H4 (cell line): ENCODE measurements around the gene IFNLR1. TPM values are rescaled to one million over a fixed set of nuclear protein-coding genes. Genes with fewer than 3 reads are reported as not detected.

Experiments
- DNase-seq: peaks from one replicate; pipeline ENCODE4 v3.0.0-alpha.2; 2015; ENCODE audit warnings: low spot score
- total RNA-seq: library from RNA; depleted of rRNA; stranded (reverse); fragments of >200 nt; shearing (Covaris generic); gene quantifications from 2 replicates; pipeline ENCODE4 v1.2.3, GENCODE V29; 2014

IFNLR1 gene
- total RNA-seq, 1 experiment from 2014 or later: 0.21 TPM

DNA sequence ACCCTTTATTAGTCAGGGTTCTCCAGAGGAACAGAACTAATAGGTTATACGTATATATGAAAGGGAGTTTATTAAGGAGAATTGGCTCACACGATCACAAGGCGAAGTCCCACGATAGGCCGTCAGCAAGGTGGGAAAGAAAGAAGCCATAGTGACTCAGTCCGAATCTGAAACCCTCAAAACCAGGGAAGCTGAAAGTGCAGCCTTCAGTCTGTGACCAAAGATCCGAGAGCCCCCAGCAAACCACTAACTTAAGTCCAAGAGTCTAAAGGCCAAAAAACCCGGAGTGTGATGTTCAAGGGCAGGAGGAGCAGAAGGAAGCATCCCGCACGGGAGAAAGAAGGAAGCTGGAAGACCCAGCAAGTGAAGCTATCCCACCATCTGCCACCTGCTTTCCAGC, 9.9 kb downstream of the IFNLR1 start:
- DNase-seq: no peak

DNA sequence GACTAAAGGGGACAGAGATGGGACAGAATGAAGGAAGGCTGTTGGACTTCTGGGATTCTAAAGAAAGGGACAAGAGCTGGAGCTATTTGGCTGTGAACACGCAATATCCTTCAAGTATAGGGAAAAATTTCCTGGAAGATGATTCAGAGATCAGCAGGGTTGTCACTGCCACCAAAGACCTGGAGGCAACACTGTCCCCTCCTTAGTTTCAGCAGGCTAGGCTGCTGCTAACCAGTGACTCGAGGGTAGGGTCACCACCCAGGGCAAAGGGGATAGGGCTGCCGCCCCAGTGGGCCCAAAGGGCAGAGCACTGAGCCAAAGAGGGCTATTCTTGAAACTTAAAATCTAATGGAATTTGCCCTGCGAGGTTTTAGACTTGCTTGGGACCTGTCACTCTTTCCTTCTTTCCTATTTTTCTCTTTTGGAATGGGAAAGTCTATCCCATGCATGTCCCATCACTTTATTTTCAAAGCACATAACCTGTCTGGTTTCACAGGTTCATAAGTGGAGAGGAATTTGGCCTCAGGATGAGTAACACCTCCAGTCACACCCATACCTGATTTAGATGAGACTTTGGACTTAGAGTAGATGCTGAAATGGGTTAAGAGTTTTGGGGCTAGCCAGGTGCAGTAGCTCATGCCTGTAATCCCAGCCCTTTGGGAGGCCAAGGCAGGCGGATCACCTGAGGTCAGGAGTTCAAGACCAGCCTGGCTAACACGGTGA, 11.9 kb downstream of the IFNLR1 start:
- DNase-seq: no peak

DNA sequence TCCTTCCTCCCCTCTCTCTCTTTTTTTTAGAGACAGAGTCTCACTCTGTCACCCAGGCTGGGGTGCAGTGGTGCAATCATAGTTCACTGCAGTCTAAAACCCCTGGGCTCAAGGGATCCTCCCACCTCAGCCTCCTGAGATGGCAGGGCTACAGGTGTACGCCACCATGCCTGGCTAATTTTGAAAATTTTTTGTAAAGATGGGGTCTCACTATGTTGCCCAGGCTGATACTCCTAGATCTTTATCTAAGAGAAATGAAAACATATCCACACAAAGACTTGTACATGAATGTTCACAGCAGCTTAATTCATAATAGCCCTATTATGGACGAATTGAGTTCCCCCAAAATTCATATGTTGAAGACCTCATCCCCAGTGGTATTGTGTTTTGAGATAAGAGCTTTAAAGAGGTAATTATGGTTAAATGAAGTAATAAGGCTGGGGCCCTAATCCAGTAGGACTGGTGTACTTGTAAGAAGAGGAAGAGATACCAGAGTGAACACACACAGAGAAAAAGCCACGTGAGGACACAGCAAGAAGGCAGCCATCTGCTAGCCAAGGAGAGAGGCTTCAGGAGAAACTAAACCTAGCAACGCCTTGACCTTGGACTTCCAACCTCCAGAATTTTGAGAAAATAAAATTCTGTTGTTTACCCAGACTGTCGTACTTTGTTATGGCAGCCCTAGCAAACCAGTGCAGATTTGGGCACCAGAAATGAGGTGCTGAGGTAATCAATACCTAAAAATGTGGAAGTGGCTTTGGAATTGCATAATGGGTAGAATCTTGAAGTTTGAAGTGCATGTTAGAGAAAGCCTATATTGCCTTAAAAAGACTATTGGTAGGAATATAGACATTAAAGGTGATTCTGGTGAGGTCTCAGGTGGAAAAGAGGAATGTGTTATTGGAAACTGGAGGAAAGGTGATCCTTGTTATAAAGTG, 13.2 kb downstream of the IFNLR1 start:
- DNase-seq: no peak

DNA sequence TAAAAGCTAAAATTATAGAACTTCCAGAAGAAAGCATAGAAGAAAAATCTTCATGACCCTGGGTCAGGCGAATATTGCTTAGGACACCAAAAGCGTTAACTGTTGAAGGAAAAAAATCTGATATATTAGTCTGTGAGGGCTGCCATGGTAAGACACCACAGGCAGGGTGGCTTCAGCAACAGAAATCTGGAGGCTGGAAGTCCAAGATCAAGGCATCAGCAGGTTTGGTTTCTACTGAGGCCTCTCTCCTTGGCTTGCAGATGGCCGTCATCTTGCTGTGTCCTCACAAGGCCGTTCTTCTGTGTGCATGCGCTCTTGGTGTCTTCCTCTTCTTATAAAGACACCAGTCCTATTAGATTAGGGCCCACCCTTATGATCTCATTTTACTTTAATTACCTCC, 14.5 kb downstream of the IFNLR1 start:
- no peak for DNase-seq

DNA sequence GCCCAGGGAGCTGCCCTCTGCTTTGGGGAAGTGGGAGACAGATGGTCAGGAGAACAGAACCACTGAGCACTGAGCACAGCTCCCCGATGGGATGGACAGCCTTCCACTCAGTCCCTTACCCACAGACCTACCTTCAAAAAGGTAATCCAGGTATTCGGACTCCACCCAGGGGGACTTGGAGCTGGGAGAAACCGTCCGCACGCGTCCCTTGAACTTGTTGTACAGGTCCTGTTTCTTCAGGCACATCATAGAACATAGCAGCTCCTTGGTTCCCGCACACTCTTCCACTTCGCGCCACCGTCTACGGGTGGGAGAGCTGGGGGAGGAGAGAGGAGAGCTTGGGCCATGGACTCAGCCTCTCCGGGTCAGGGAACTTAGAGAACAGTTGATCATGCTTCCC, 17.8 kb downstream of the IFNLR1 start:
- DNase-seq: no peak

DNA sequence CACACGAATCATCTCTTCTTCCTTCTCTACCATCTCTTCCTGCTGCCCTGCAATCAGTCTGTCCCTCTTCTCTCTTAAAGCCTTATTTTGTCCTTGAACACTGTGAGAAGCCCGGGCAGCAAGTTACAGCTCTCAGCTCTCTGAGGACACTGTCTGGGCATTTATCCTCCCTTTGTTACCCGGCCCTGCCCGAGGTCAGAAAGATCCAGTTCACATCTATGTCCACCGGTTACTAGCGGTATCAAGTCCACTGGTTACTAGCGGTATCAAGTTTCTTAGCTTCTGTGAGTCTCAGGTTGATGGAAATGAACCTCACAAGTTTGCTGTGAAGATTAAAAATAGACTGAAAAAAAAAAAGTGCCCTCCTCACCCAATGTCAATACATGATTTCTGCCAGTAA, 18.8 kb downstream of the IFNLR1 start:
- DNase-seq: no peak

DNA sequence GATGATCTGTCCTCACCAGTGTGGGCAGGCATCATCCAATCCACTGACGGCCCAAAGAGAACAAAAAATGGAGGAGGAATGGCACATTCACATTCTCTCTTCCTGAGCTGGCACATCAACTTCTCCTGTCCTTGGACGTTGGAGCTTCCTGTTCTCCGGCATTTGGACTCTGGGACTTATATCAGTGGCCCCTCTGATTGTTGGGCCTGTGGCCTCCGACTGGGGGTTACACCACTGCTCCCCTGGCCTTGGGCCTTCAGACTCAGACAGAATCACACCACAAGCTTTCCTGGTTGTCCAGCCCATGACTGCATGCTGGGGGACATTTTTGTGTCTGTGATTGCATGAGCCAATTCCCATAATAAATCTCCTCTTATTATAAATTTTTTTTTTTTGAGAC, 20.1 kb downstream of the IFNLR1 start:
- no peak for DNase-seq

DNA sequence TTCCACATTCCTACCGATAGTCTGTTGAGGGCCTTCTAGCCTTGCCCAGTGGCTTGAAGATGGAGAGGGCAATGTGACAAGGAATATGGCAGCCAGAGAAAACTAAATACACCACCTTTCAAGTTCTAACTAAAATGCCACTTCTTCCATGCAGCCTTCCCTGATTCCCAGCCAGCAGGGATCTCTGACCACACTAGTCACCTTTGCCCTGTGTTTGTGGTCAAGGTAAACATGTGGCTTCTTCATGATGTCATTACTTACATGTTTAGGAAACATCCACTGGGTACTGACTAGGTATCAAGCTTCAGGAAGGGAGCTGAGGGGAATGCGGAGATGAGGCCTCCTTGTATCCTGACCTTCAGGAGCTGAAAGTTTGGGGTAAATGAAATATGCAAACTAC, 21.6 kb downstream of the IFNLR1 start:
- no peak for DNase-seq

DNA sequence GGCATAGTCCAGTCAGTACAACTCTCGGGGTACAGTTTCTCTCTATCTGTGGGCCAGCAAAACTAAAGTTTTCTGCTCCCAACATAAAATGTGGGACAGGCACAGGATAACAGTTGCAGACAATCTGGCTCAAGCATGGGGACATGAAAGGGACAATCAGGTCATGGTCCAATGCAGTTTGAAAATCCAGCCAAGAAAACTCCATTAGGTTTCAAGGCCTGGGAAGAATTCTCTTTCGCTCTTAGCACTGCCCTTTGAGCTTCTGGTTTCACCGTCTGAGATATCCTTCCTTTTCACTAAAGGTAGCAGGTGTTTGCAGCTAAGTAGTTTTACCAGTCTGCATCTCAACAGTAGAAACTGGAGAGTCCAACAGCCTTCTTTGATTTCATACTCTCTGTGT, 23.1 kb downstream of the IFNLR1 start:
- no peak for DNase-seq

DNA sequence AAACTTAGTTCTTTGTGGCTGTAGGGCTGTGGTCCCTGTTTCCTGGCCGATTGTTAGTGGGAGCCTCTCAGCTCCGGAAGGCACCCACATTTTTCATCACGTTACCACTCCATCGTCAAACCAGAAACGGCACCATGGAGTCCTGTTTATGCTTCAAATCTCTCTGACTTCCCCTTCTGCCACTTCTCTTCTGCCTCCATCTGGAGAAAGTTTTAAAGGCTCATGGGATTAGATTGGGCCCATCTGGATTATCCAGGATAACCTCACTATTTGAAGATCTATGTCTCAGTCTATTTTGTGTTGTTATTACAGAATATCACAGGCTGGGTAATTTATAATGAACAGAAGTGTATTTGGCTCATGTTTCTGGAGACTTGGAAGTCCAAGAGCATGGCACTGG, 24.9 kb downstream of the IFNLR1 start:
- DNase-seq: no peak

DNA sequence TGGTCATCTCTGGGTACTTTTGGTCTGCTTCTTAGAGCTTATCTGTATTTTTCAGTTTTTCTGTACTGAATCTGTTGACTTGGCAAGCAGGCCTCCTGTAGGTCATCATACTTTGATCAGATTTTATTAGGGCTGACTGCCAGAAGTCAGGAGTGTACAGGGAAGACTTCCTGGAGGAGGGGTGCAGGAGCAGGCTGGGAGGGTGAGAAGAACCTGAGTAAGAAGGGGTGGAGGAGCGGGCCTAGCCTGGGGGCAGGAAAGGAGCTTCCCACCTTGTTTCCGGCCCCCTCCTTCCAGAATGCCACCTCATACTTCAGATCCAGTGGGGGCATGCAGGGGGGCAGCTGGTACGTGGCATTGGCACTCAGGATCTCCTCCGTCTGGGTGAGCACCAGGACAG, 25.8 kb downstream of the IFNLR1 start:
- no peak for DNase-seq

DNA sequence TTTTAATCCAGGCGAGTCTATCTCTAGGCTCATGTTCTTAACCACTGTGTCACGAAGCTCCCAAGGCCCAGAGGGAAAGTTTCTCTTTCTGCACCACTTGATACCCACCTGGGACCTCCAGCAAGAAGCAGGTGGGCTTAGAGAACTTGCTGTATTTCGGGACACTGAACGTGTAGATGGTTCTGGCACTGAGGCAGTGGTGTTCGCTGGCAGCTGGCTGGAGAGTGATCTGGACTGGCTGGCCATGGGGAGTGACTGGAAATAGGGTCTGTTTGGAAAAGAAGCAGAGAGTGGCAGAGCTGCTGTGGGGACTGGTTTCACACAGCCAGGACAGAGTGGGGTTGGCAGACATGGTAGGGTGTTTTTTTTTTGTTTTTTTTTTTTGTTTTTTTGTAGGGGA, 27.7 kb downstream of the IFNLR1 start:
- no peak for DNase-seq

DNA sequence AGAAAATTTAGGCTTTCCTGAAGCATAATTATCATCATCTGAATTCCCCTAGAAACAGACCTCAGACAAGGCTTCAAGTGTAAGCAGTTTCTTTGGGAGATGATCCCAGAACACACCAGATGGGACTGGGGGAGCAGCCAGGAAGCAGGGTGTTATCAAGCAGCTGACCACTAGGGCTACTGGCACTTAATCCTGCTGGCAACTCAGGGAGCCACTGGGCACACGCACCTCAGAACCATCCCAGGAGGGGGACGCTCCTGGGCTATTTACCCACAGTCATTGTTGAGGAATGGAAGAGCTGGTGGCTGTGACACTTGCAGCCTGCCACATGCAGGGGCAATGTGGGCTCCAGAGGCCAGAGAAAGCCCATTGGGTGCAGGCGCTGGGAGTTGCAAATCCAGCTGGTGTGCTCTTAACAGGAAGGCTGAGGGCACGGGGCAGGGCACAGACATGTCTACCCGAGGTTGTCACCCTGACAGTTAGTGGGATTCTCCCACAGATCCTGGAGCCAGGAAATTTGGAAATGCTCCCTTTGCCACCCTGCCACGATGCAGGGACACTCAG, 29.1 kb downstream of the IFNLR1 start:
- no peak for DNase-seq

DNA sequence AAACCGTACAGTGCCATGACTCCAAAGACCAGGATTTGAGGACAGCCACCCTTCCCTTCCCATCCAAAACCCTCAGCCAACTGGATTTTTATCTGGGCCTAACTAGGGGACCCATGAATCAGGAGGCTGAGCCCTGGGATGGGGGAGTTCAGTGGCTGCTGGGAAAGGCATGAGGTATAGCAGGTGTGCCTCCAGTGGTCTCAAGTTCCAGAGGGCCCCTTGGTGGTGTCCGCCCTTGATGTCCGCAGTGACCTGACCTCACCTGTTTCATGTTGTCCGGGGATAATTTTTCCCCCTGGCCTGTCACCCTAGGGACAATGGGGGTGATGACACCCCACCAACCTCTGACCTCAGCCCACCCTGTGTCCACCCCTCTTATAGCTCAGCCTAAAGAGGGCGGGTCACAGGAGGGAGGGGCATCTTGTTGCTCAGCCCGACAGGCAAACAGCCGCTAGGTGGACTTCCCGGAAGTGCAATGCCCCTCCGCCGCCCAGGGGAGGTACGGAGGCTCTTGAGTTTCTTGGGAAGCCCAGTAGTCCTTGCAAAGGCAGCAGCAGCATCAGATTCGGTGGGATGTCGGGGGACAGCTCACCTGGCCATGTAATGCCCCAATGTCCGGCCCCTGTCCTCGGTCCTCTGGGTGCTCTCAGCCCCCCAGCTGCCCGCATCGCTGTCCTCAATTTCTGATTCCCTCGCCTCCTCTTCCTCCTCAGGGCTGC, 30.4 kb downstream of the IFNLR1 start:
- DNase-seq: no peak

DNA sequence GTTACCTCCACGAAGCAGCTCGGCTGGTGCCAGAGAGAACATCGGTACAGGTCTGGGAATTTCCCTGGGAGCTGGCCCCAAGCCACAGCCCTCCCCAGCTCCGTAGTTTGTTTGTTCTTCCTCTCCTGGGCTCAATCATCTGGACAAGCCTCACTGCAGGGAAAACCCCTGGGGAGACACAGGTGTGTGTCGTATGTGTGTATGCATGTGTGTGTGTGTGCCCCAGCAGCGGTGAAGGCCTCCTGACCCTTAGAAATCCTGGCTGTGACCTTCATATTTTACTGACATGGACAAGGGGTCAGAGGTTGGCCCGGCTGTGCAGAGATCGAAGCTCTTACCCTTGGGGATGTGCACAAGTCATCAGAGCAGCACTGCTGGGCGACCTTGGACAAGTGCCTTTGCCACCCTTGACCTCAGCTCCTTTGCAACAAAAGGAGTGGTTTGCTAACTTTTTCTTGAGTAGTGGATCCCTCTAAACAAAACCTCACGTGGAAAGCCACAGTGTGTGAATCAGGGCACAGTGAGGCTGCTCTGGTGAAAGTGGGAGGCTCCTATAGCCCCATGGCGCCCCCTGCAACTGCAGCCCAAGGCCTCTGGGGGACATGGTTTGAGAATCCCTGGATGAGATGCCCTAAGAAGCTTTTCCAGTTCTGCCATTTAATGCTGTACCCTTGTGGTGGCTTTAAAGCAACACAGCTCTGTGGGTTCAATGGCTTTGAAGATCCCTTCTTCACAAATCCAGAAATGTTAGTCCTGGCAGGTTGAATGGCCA, 31.9 kb downstream of the IFNLR1 start:
- DNase-seq: no peak

DNA sequence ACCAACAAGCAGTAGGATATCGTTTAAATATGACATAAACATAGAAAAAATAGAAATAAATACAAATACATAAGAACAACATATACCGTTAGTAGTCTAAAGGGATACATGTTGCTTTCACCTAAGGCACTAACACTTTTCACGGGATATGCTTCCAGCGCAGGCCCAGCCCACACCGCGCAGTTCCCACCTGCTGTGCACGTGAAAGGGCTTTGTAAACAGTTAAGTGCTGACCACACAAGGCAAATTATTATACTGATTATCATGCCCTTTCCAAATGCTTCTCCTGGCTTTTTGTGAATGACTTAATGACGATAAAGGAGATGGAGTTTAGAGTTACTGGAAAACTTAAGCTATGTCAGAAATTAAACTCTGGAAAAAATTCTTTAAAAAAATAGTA, 32.9 kb downstream of the IFNLR1 start:
- no peak for DNase-seq

DNA sequence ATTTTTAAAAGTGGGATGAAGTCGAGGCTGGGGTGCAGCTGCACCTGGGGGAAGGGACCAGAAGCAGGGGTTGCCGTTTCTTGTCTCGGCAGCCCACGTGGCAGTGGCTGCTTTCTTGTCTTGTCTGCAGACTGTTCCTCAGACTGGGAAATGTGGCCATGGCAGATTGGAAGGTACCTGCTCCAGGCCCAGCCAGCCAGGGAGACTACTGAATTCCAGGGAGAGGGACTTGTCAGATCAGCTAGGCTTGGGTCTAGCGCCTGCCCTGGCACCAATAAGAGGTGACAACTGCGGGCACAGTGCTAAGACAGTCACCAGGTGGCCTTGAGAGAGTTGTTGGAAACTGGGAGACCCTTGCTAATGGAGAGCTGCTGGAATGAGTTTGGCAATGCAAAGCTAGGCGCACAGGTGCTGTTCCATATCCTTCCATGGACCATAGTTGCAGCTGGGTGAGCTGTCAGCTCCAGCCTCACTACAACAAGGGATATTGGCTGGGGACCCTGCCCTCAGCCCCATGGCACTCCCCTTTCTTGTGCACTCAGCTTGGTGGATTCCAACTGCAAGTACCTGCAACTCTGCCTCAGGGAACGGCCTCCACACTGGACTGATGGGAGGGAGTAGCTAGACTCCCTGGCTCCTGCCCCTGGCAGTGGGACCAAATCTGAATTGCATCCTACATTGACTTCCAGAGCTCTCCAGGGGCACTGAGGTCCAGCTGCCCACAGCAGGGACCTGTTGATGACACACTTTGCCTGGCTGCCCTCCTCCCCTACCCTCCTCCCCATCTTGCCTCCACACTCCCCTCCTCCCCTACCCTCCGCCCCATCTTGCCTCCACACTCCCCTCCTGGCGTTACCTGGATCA, 34.2 kb downstream of the IFNLR1 start:
- DNase-seq: no peak

DNA sequence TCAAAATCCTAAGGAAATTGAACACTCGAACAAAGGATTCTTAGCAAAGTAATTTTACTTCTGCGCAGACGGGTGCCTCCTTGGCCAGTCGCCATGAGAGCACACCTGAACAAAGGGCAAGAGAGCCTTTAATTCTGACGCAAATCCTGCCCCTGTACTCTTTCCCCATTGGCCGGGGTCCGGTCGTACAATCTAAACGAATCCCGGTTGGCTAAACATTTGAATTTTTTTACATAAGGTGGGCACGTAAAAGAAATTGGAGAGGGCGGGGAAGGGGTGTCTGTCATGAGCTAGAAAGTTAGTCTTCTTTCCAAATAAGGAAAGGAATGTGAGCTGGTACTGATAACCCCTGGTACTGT, 35.9 kb downstream of the IFNLR1 start:
- no peak for DNase-seq

DNA sequence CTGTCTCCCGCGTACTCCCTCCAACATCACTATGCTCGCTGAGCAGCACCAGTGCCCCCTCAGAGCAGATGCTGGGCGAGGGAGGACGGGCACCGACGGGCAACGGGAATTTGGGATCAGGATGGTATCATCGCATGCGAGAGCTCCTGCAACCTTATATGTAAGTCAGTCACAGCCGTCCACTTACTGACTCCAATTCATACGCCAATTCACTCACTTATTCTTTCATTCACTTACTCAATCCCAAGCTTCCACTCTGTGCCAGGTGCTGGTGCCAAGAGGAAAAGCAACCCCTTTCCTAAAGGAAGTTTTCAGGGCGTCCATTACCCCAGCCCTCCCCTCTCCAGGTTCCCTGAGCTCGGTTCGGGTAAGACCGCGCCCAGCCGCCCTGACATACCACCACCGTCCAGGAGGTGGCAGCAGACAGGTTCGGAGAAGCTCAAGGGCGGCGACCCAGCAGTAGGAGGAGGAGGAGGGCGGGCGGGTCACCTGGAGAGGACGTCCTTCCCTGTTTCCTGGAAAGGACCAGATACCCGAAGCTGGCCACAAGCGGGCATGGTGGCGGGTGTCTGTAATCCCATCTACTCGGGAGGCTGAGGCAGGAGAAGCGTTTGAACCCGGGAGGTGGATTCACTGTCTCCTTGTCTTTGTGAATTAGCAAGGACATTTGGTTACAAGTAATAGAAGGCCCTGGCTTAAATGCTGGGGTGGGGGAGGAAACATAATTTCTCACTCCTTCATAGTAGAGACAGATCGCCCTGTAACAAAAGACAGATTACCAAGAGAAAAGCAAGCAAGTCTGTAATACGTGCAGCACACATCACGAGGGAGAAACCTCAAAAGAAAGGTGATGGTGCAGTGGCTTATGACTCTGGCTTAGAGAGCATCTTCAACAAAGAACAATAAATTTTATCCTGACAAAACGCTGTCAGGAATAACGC, 36.6 kb downstream of the IFNLR1 start:
- peak; percentile 84 for DNase-seq
